ENCODE data around the gene PCDHA12. TPM values are rescaled to one million over a fixed set of nuclear protein-coding genes. Genes with fewer than 3 reads are reported as not detected.
A peak's percentile ranks its signal among the peaks of the same experiment; 100 is the strongest.
"Not testable (repeated sequence)": the region's sequence is repeated elsewhere in the genome, so short reads cannot be mapped to it uniquely, and the experiment has no call there.

Gene PCDHA12
- total RNA-seq, 1 experiment from 2014 or later: not detected

GRCh38 chr5:140849831-140850634, 25.1 kb upstream of the PCDHA12 start:
- not testable (repeated sequence) for H3K4me3 ChIP-seq; H3K9me3 ChIP-seq (replicated peaks); H3K27ac ChIP-seq; H3K36me3 ChIP-seq; DNase-seq; H3K27me3 ChIP-seq; H3K4me1 ChIP-seq

- H3K9me3 ChIP-seq (replicated peaks): no peaks in the 10 kb centered on the region
- H3K27me3 ChIP-seq: no peaks in the 10 kb centered on the region
- no peaks in the 10 kb centered on the region for H3K4me1 ChIP-seq
- H3K36me3 ChIP-seq: no peaks in the 10 kb centered on the region
- no peak within 1 kb of the TSS for H3K4me3 ChIP-seq
- DNase-seq: peak in 1 of 2 experiments; percentile 58
- no peak within 1 kb of the TSS for H3K27ac ChIP-seq
Observed at GRCh38 chr5:140855772-140856674, 19.1 kb upstream of the PCDHA12 start, which contains the start of gene PCDHA10. TSS of gene PCDHA10 (plus strand) at chr5:140855897. CDS start at chr5:140856049, 152 bp downstream.

GRCh38 chr5:140857177-140857986, 17.7 kb upstream of the PCDHA12 start:
- Histone ChIP-seq H3K27ac (no peak overlapping the region), H3K27me3 (no peaks in the 10 kb centered on the region), H3K9me3 (replicated peaks) (no peaks in the 10 kb centered on the region), H3K4me3 (no peak overlapping the region), H3K36me3 (no peaks in the 10 kb centered on the region), H3K4me1 (no peaks in the 10 kb centered on the region)
- DNase-seq: no peak

GRCh38 chr5:140857987-140858240, 17.2 kb upstream of the PCDHA12 start:
- no peak for DNase-seq
- Histone ChIP-seq H3K4me1 (no peaks in the 10 kb centered on the region), H3K27me3 (no peaks in the 10 kb centered on the region), H3K27ac (no peak overlapping the region), H3K36me3 (no peaks in the 10 kb centered on the region), H3K9me3 (replicated peaks) (no peaks in the 10 kb centered on the region), H3K4me3 (no peak overlapping the region)

GRCh38 chr5:140862441-140863295, 12.4 kb upstream of the PCDHA12 start:
- no peak for DNase-seq
- Histone ChIP-seq H3K4me1 (no peaks in the 10 kb centered on the region), H3K27ac (no peak overlapping the region), H3K27me3 (no peaks in the 10 kb centered on the region), H3K4me3 (no peak overlapping the region), H3K9me3 (replicated peaks) (no peaks in the 10 kb centered on the region), H3K36me3 (no peaks in the 10 kb centered on the region)

- Histone ChIP-seq H3K27ac (no peak within 1 kb of the TSS), H3K27me3 (no peaks in the 10 kb centered on the region), H3K4me1 (no peaks in the 10 kb centered on the region), H3K9me3 (replicated peaks) (no peaks in the 10 kb centered on the region), H3K36me3 (no peaks in the 10 kb centered on the region), H3K4me3 (no peak within 1 kb of the TSS)
- peak in 1 of 2 experiments; percentile 9 for DNase-seq
Observed at GRCh38 chr5:140868721-140869554, 6.2 kb upstream of the PCDHA12 start, which contains the start of gene PCDHA11. TSS of gene PCDHA11 (plus strand) at chr5:140868957. CDS start at chr5:140869104, 147 bp downstream.

GRCh38 chr5:140869555-140869886, 5.6 kb upstream of the PCDHA12 start:
- no peaks in the 10 kb centered on the region for H3K36me3 ChIP-seq
- H3K4me1 ChIP-seq: no peaks in the 10 kb centered on the region
- no peaks in the 10 kb centered on the region for H3K27me3 ChIP-seq
- DNase-seq: no peak
- H3K4me3 ChIP-seq: no peak overlapping the region
- no peak overlapping the region for H3K27ac ChIP-seq
- no peaks in the 10 kb centered on the region for H3K9me3 ChIP-seq (replicated peaks)

- H3K4me3 ChIP-seq: no peak overlapping the region
- H3K36me3 ChIP-seq: no peaks in the 10 kb centered on the region
- no peak overlapping the region for H3K27ac ChIP-seq
- H3K4me1 ChIP-seq: no peaks in the 10 kb centered on the region
- no peaks in the 10 kb centered on the region for H3K27me3 ChIP-seq
- DNase-seq: no peak
- H3K9me3 ChIP-seq (replicated peaks): no peaks in the 10 kb centered on the region
Observed at GRCh38 chr5:140870221-140871201, 4.6 kb upstream of the PCDHA12 start.

- not testable (repeated sequence) for H3K36me3 ChIP-seq, DNase-seq, H3K4me3 ChIP-seq
Observed at GRCh38 chr5:140876541-140877261, 1.6 kb downstream of the PCDHA12 start.

GRCh38 chr5:140877262-140877581, 2.1 kb downstream of the PCDHA12 start:
- no peak for DNase-seq
- Histone ChIP-seq H3K27me3 (no peaks in the 10 kb centered on the region), H3K4me3 (no peak overlapping the region), H3K4me1 (no peaks in the 10 kb centered on the region), H3K9me3 (replicated peaks) (no peaks in the 10 kb centered on the region), H3K27ac (no peak overlapping the region), H3K36me3 (no peaks in the 10 kb centered on the region)

More at GRCh38 chr5:140876541-140877261, 1.6 kb downstream of the PCDHA12 start:
- not testable (repeated sequence) for H3K27ac ChIP-seq; H3K4me1 ChIP-seq; H3K9me3 ChIP-seq (replicated peaks); H3K27me3 ChIP-seq

- DNase-seq: no peak
Observed at GRCh38 chr5:140881889-140882590, 6.9 kb downstream of the PCDHA12 start, which contains the start of gene PCDHA13. TSS of gene PCDHA13 (plus strand) at chr5:140882124. CDS start at chr5:140882269, 145 bp downstream.

GRCh38 chr5:140882591-140882899, 7.4 kb downstream of the PCDHA12 start:
- peak in 1 of 2 experiments; percentile 40 for DNase-seq
- Histone ChIP-seq H3K36me3 (no peaks in the 10 kb centered on the region), H3K27ac (no peak overlapping the region), H3K27me3 (no peaks in the 10 kb centered on the region), H3K9me3 (replicated peaks) (no peaks in the 10 kb centered on the region), H3K4me1 (no peaks in the 10 kb centered on the region), H3K4me3 (no peak overlapping the region)

More at GRCh38 chr5:140881889-140882590, 6.9 kb downstream of the PCDHA12 start, which contains the start of gene PCDHA13:
- H3K27me3 ChIP-seq: no peaks in the 10 kb centered on the region
- no peak within 1 kb of the TSS for H3K27ac ChIP-seq
- H3K4me3 ChIP-seq: no peak within 1 kb of the TSS
- H3K9me3 ChIP-seq (replicated peaks): no peaks in the 10 kb centered on the region
- H3K4me1 ChIP-seq: no peaks in the 10 kb centered on the region
- no peaks in the 10 kb centered on the region for H3K36me3 ChIP-seq
